Fibroblast of upper back skin (primary cell): ENCODE measurements around the gene FOXL2.

Experiments
- DNase-seq: peaks from one replicate; pipeline ENCODE4 v3.0.0-alpha.2; 2013

FOXL2 gene

DNA sequence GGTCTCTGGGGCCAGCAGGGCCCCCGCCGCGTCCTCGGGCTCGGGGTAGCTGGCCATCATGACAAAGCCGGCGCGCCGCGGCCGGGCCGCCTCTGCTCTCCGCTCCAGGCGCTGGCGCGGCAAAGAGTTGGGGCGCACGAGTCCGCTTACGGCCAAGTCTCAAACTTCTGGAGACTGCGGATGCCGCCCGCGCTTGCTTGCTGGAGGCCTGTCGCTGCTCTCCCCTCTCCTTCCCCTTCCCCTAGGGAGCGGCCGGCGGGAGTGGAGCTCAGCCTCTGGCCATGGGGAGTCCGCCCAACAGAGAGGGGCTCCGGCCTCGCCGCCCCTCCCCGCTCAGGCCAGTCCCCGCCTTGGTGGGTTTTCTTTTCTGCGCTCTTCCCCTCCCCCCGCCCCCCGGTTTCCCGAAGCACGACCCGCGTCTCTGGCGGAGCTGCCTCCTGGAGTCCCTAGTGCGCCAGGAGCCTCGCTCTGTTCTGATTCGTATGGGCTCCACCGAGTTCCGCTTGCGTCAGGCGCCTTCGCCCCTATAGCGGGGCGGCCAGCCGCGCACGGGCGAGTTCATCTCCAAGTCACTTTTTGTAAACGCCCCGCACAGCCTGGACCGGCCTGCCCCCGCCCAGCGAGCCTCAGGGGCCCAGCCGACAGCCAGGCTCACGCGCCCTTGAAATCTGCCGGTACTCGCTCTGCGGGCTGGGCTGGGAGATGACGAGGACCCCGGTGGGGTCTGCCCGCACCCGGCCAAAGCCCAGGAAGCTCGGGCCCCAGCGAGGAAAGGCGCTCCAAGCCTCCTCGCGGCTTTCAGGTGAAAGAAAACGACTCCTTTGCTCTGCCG, at the start of gene FOXL2, which contains the start of gene FOXL2NB:
Gene FOXL2 (minus strand): TSS at position 475 of the 832 bp plus-strand sequence. CDS start 415 bp downstream, at position 60.
Gene FOXL2NB (plus strand): TSS at position 555 of the 832 bp plus-strand sequence. CDS start 148 bp downstream, at position 703.
- DNase-seq, result peak; percentile 84

GRCh38 chr3:138995706-138996105, 48.8 kb upstream of the FOXL2 start:
- DNase-seq, result no peak

GRCh38 chr3:138987181-138987580, 40.2 kb upstream of the FOXL2 start:
- DNase-seq, result no peak

DNA sequence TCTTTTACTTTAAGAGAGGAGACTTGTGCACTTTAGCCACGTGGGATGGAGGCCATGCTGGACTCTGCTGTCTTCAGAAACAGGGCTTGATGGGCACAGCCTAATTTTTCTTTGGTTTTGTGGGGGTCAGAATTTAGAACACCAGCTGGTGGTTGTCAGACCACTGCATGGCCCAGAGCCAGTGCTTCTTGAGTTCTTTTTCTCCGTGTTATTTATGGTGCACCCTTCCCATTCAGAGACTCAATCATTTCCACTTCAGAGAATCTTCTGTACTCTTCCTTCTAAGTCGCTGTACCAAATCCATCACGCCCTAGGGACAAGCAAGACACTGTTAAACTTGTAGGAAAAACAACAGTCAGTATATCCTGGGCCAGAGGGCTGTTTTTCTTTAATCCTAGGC, 39.0 kb upstream of the FOXL2 start:
- DNase-seq, result no peak

- no peak for DNase-seq
Measured at GRCh38 chr3:138984816-138985215, 37.9 kb upstream of the FOXL2 start.

DNA sequence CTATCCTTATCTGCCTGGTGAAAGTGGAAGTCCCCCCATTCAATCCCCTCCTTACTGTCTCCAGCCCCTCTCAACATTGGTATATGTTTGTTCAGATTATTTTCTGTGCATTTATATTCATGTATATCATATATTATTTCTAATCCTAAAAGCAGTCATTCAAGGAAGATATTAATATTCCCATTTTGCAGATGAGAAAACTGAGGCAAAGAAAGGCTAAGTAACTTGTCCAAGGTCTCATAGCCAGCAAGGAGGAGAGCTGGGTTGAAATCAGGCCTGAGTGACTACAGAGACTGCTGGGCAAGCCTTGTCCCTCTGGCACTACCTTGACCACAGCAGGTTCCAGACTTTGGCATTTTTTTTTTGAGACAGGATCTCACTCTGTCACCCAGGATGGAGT, 29.1 kb upstream of the FOXL2 start:
- no peak for DNase-seq

DNA sequence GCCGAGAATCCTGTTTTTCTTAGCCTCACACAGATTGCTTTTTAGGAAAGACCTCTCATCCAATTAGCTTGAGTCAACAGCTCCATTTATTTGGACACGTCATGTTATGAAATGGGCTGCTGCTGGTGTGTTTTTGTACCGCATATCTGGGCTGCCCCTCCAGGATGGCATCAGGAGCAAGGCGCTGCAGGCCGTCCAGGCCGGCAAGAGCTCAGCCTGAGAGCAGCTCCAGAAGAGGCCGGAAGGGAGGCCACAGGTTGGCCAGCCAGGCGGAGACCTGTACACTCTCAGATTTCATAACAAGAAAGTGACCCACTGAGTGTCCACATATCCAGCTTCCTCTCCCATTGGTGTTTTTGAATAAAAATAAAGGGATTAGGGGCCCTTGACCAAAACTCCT, 28.4 kb upstream of the FOXL2 start:
- DNase-seq, result no peak

GRCh38 chr3:138974462-138974861, 27.5 kb upstream of the FOXL2 start:
- peak; percentile 46 for DNase-seq

DNA sequence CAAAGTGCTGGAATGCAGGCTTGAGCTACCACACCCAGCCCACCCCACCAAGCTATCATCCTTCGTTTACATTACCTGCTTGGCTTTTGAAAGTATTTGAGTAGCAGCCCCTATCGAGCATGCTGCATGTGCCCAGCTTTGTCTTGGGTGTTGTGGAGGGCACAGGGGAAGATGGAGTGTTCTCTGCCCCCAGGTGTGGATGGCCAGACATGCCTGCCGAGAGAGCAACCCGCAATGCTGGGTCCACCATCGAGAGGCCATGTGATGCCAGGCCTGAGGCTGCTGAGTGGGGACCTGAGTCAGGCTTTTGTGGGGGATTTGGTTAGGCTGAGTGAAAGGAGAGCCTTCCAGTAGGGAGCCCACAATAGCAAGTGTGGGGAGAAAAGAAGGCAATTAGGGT, 26.0 kb upstream of the FOXL2 start:
- no peak for DNase-seq

DNA sequence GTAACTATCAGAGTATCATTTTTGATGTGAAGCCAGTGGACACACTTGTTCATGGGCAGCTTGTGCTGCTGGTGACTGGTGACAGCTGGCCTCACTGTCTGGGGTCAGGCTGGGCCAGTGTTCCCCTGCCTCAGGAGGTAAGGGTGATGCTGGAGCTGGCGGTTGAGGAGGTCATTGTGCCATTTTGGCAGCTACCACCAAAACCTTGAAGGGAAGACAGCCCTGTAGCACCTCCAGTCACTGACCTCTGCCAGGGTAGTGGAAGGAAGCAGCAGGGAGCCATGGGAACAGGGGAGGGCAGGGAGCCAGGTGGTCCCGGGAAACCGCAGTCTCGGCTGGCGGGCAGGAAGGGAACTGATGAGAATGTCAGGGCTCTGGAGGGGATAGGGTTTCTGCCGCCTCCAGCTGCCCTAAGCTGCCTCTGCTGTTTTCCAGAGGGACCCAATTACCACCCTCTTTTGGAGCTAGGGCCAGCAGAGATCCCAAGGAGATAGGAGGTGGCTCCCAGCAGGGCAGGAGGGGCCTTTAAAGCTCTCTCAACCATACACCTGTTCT, 24.9 kb upstream of the FOXL2 start:
- DNase-seq, result no peak

DNA sequence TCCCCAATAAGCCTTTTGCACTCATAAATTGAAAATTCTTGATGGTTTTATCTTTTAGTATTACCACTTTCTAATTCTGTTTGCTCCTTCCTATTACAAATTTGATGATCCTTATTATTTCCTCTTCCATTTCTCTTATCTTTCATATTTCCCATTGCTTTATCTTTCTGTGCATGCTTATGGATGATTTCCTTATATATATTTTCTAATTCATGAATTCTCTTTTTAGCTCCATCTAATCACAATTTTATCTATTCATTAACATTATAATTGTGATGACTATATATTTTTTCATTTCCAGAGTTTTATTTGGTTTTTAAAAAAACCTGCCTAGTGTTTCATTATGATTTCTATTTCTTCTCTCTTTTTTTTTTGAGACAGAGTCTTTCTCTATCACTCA, 18.0 kb upstream of the FOXL2 start:
- no peak for DNase-seq

GRCh38 chr3:138964264-138964663, 17.3 kb upstream of the FOXL2 start:
- DNase-seq, result no peak

- no peak for DNase-seq
Measured at GRCh38 chr3:138962854-138963560, 16.1 kb upstream of the FOXL2 start.

GRCh38 chr3:138960417-138960852, 13.5 kb upstream of the FOXL2 start:
- DNase-seq, result no peak

DNA sequence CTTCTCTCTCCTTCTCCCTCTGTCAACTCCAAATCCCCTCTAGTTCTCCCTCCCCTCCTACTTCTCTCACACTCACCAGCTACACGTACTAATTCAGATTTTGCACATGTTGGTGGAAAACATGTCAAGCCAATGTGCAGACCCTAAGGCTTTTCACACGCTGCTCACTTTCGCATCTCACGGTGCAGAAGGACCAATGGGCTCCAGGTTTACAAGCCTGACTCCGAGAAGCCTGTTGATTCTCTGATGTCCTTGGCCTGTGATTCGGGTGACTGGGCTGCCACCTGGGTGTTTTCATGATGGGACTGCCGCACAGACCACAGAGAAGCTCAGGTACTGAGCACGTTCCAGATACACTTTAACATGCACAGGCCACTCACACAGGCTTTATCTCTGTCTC, 3.8 kb upstream of the FOXL2 start:
- no peak for DNase-seq

- peak; percentile 41 for DNase-seq
Measured at GRCh38 chr3:138950006-138950644, 3.2 kb upstream of the FOXL2 start.

DNA sequence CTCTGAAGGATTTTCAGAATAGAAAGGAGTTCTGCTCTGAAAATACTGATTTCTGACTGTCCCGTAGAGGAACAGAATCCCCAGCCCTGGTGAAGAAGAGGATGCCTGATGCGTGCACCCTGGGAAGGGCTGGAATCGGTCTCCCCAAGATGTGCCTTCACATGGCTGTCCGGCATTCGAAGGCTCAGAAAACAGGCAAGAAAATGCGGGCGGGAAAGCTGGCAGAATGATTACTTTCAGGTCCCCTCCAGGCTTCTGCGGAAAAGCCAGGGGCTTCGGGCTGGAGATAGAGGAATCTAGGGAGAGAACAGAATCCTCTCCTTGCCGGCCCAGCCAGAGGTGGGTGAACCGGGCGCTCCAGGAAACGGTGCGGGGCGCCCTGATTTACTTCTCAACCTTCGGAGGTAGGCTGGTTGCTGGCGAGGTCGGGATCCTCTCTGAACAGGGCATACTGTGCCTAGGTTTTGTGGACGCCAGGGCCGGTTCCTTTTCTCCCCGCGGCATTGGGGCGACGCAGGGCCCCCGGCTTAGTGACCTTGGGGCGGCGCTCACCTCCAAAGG, 2.6 kb upstream of the FOXL2 start:
- no peak for DNase-seq

GRCh38 chr3:138949002-138949418, 2.1 kb upstream of the FOXL2 start:
- peak; percentile 42 for DNase-seq

GRCh38 chr3:138948371-138949001, 1.5 kb upstream of the FOXL2 start:
- DNase-seq, result no peak

DNA sequence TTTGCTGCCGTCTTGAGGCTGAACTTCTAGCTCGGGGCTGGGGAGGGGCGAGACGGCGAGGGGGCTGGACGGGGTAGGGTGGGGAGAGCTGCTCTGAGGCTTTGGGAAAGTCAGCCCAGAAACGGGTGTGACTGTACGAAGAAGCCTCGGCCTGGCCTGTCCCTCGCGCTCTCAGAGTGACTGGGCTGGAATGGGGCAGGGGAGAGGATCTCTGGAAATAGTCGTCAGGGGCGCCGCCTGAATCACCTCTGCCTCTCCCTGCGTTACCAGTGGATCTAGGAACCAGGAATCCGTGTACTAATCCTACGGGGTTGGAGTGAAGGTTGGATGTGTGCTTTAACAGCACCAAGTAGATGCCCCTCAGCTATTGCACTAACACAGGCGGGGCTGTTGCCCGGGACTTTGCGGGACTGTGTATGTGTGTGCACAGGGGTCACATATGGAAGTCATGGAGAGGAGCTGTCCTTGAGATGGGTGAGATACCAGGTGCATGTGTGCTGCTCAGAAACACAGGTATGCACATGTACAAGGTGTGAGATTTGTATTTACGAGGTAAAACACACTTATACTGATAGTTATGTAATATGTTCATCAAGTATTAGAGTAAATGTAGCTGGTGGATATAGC, 671 bp upstream of the FOXL2 start:
- no peak for DNase-seq

DNA sequence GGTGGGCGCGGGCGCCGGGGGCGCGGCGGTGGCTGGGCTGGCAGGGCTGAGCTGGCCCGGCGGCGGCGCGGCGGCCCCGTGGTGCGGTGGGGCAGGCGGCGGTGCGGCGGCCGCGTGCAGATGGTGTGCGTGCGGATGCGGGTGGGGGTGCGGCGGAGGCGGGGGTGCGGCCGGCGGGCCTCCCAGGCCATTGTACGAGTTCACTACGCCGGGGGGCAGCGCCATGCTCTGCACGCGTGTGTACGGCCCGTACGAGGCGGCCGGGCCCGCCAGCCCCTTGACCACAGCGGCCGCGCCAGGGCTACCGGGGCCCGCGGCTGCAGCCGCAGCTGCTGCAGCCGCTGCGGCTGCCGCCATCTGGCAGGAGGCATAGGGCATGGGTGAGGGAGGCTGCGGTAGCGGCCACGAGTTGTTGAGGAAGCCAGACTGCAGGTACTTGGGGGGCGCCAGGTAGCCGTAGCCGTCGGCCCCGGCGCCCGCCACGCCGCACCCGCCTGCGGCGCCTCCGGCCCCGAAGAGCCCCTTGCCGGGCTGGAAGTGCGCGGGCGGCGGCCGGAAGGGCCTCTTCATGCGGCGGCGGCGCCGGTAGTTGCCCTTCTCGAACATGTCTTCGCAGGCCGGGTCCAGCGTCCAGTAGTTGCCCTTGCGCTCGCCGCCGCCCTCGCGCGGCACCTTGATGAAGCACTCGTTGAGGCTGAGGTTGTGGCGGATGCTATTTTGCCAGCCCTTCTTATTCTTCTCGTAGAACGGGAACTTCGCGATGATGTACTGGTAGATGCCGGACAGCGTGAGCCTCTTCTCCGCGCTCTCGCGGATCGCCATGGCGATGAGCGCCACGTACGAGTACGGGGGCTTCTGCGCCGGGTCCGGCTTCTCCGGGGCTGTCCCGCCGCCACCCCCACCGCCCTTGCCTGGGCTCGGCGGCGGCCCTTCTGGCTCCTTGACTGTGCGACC, 951 bp downstream of the FOXL2 start:
- DNase-seq, result peak; percentile 39
